ENCODE data around the gene MYMX.
A peak's percentile ranks its signal among the peaks of the same experiment; 100 is the strongest.

DNA sequence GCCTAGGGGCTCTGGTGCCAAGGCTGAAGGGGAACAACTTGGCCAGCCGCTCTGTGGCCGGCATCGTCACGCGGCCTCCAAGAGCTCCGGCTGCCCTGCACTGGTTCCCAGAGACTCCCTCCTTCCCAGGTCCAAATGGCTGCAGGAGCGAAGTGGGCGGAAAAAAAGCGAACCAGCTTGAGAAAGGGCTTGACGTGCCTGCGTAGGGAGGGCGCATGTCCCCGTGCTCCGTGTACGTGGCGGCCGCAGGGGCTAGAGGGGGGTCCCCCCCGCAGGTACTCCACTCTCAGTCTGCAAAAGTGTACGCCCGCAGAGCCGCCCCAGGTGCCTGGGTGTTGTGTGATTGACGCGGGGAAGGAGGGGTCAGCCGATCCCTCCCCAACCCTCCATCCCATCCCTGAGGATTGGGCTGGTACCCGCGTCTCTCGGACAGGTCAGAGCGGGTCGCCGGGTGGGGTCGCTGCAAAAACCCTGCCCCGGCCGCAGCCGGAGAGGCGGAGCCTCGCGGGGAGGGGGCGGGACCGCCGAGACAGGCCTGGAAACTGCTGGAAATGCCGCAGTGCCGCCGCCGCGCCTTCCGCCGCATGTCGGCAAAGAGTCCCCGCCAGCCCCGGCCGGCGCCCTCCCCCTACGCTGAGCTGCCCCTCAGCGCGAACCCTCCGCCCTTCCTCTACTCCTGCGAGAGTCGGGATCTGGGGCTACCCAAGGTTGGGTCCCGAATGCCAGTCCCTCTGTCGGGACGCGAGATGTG lies 29.4 kb downstream of the MYMX start:
- TF ChIP-seq, protein P1, sequence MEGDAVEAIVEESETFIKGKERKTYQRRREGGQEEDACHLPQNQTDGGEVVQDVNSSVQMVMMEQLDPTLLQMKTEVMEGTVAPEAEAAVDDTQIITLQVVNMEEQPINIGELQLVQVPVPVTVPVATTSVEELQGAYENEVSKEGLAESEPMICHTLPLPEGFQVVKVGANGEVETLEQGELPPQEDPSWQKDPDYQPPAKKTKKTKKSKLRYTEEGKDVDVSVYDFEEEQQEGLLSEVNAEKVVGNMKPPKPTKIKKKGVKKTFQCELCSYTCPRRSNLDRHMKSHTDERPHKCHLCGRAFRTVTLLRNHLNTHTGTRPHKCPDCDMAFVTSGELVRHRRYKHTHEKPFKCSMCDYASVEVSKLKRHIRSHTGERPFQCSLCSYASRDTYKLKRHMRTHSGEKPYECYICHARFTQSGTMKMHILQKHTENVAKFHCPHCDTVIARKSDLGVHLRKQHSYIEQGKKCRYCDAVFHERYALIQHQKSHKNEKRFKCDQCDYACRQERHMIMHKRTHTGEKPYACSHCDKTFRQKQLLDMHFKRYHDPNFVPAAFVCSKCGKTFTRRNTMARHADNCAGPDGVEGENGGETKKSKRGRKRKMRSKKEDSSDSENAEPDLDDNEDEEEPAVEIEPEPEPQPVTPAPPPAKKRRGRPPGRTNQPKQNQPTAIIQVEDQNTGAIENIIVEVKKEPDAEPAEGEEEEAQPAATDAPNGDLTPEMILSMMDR (IDR thresholded peaks at IDR 0.05) = peak; percentile 75; the same call in 1 of the 2 replicates
- TF ChIP-seq SIN3A (IDR thresholded peaks at IDR 0.05; ENCODE audit: borderline replicate concordance, insufficient read depth, low read depth, low read length) (peak; percentile 74; the same call in 1 of the 2 replicates), REST (IDR thresholded peaks at IDR 0.05; ENCODE audit: insufficient read depth in 1 of 2, low read depth in 2 of 2, low read length in 1 of 2) (no peak; a peak in 1 of 4 replicates), POLR2AphosphoS5 (IDR thresholded peaks at IDR 0.05; ENCODE audit: low read depth, low read length) (no peak)
